Amygdala (tissue), 56 donors: ENCODE measurements around the gene ZNF541.

Experiments
- DNase-seq, 56 donors: peaks; one replicate each; lab custom pipeline; 2025; lab: John Stamatoyannopoulos, UW

Gene ZNF541

GRCh38 chr19:47545061-47545948 is 27.6 kb downstream of the ZNF541 start:
- no peak for DNase-seq

- no peak for DNase-seq
These were observed 28.5 kb downstream of the ZNF541 start for GRCh38 chr19:47544476-47544875.

GRCh38 chr19:47544075-47544474 is 28.9 kb downstream of the ZNF541 start:
- DNase-seq, result no peak

GRCh38 chr19:47542030-47542475 is 30.9 kb downstream of the ZNF541 start:
- DNase-seq, result no peak

- no peak for DNase-seq
These were observed 31.4 kb downstream of the ZNF541 start for GRCh38 chr19:47541518-47541917.

GRCh38 chr19:47540748-47541147 is 32.2 kb downstream of the ZNF541 start:
- peak in 2 of 56 donors; percentile 0 to 1 for DNase-seq

GRCh38 chr19:47539747-47540311 is 33.1 kb downstream of the ZNF541 start:
- no peak for DNase-seq

- DNase-seq, result no peak
These were observed 34.1 kb downstream of the ZNF541 start for GRCh38 chr19:47538812-47539211.

GRCh38 chr19:47537493-47537892 is 35.5 kb downstream of the ZNF541 start:
- DNase-seq, result no peak

GRCh38 chr19:47534628-47535027 is 38.3 kb downstream of the ZNF541 start:
- no peak for DNase-seq

GRCh38 chr19:47531640-47532387 is 41.1 kb downstream of the ZNF541 start:
- DNase-seq, result no peak

GRCh38 chr19:47529018-47529742 is 43.8 kb downstream of the ZNF541 start:
- DNase-seq, result no peak

GRCh38 chr19:47526798-47527197 is 46.1 kb downstream of the ZNF541 start:
- no peak for DNase-seq

GRCh38 chr19:47523473-47523872 is 49.5 kb downstream of the ZNF541 start:
- no peak for DNase-seq
